Measurements from ENCODE around the gene PTH2. TPM values are rescaled to one million over a fixed set of nuclear protein-coding genes. Genes with fewer than 3 reads are reported as not detected.

The PTH2 gene
- total RNA-seq, 1 donor from 2014 or later: not detected

GRCh38 chr19:49415810-49416200 lies 7.4 kb downstream of the PTH2 start:
- Histone ChIP-seq H3K27ac (ENCODE audit: low read depth, low read length) (no peak overlapping the region), H3K79me2 (ENCODE audit: insufficient read depth, low read length) (no peaks in the 10 kb centered on the region), H4K20me1 (ENCODE audit: insufficient read depth, low read length) (no peaks in the 10 kb centered on the region), H3K36me3 (ENCODE audit: insufficient read depth, low read length) (no peaks in the 10 kb centered on the region), H3K4me2 (ENCODE audit: low read length) (no peak overlapping the region), H3K4me1 (ENCODE audit: insufficient read depth, low read length) (no peaks in the 10 kb centered on the region), H2AFZ (ENCODE audit: low read depth, low read length) (no peak overlapping the region), H3K9me3 (ENCODE audit: insufficient read depth, low read depth, low read length) (no peaks in the 10 kb centered on the region), H3K4me3 (ENCODE audit: insufficient read depth, low read depth, low read length) (no peak overlapping the region), H3K27me3 (ENCODE audit: insufficient read depth, low read length) (peaks cover 36% of the 10 kb centered on the region), H3K9ac (ENCODE audit: low read length) (no peak overlapping the region)
- Mint-ChIP-seq H3K4me1 (ENCODE audit: low read depth, unreplicated experiment) (no peaks in the 10 kb centered on the region), H3K27ac (ENCODE audit: unreplicated experiment) (no peak overlapping the region), H3K36me3 (ENCODE audit: low read depth, unreplicated experiment) (no peaks in the 10 kb centered on the region), H3K4me3 (ENCODE audit: unreplicated experiment) (no peak overlapping the region), H3K27me3 (ENCODE audit: low read depth, unreplicated experiment) (peaks cover 80% of the 10 kb centered on the region), H3K9me3 (ENCODE audit: unreplicated experiment) (no peaks in the 10 kb centered on the region)
- TF ChIP-seq CTCF (IDR thresholded peaks at IDR 0.05; ENCODE audit: insufficient read depth, low read depth, low read length) (no peak), EZH2 (IDR thresholded peaks at IDR 0.05; ENCODE audit: insufficient read depth, low read length) (no peak)
- DNase-seq (ENCODE audit: low read depth) (no peak), FAIRE-seq (no peak)

GRCh38 chr19:49415102-49415809 lies 8.0 kb downstream of the PTH2 start:
- H3K4me3 ChIP-seq (ENCODE audit: insufficient read depth, low read depth, low read length): no peak overlapping the region
- H4K20me1 ChIP-seq (ENCODE audit: insufficient read depth, low read length): no peaks in the 10 kb centered on the region
- no peaks in the 10 kb centered on the region for H3K36me3 Mint-ChIP-seq (ENCODE audit: low read depth, unreplicated experiment)
- no peaks in the 10 kb centered on the region for H3K9me3 ChIP-seq (ENCODE audit: insufficient read depth, low read depth, low read length)
- peaks cover 31% of the 10 kb centered on the region for H3K27me3 ChIP-seq (ENCODE audit: insufficient read depth, low read length)
- H3K27ac Mint-ChIP-seq (ENCODE audit: unreplicated experiment): no peak overlapping the region
- H3K27me3 Mint-ChIP-seq (ENCODE audit: low read depth, unreplicated experiment): peaks cover 74% of the 10 kb centered on the region
- no peaks in the 10 kb centered on the region for H3K9me3 Mint-ChIP-seq (ENCODE audit: unreplicated experiment)
- H3K27ac ChIP-seq (ENCODE audit: low read depth, low read length): no peak overlapping the region
- TF ChIP-seq EZH2 (IDR thresholded peaks at IDR 0.05; ENCODE audit: insufficient read depth, low read length): no peak
- no peak for TF ChIP-seq CTCF (IDR thresholded peaks at IDR 0.05; ENCODE audit: insufficient read depth, low read depth, low read length)
- H3K4me1 Mint-ChIP-seq (ENCODE audit: low read depth, unreplicated experiment): no peaks in the 10 kb centered on the region
- no peak overlapping the region for H3K4me2 ChIP-seq (ENCODE audit: low read length)
- no peaks in the 10 kb centered on the region for H3K4me1 ChIP-seq (ENCODE audit: insufficient read depth, low read length)
- no peaks in the 10 kb centered on the region for H3K79me2 ChIP-seq (ENCODE audit: insufficient read depth, low read length)
- no peaks in the 10 kb centered on the region for H3K36me3 ChIP-seq (ENCODE audit: insufficient read depth, low read length)
- FAIRE-seq: no peak
- peak overlapping the region; percentile 18 for H2AFZ ChIP-seq (ENCODE audit: low read depth, low read length)
- no peak overlapping the region for H3K9ac ChIP-seq (ENCODE audit: low read length)
- no peak overlapping the region for H3K4me3 Mint-ChIP-seq (ENCODE audit: unreplicated experiment)
- no peak for DNase-seq (ENCODE audit: low read depth)

- no peak overlapping the region for H3K4me3 ChIP-seq (ENCODE audit: insufficient read depth, low read depth, low read length)
- Mint-ChIP-seq H3K4me3 (ENCODE audit: unreplicated experiment) (no peak overlapping the region), H3K4me1 (ENCODE audit: low read depth, unreplicated experiment) (no peaks in the 10 kb centered on the region), H3K36me3 (ENCODE audit: low read depth, unreplicated experiment) (no peaks in the 10 kb centered on the region), H3K27me3 (ENCODE audit: low read depth, unreplicated experiment) (peaks cover 71% of the 10 kb centered on the region), H3K9me3 (ENCODE audit: unreplicated experiment) (no peaks in the 10 kb centered on the region), H3K27ac (ENCODE audit: unreplicated experiment) (no peak overlapping the region)
- H2AFZ ChIP-seq (ENCODE audit: low read depth, low read length): no peak overlapping the region
- H3K27ac ChIP-seq (ENCODE audit: low read depth, low read length): no peak overlapping the region
- no peaks in the 10 kb centered on the region for H3K9me3 ChIP-seq (ENCODE audit: insufficient read depth, low read depth, low read length)
- no peak overlapping the region for H3K4me2 ChIP-seq (ENCODE audit: low read length)
- H4K20me1 ChIP-seq (ENCODE audit: insufficient read depth, low read length): no peaks in the 10 kb centered on the region
- no peak for TF ChIP-seq CTCF (IDR thresholded peaks at IDR 0.05; ENCODE audit: insufficient read depth, low read depth, low read length)
- no peak for TF ChIP-seq EZH2 (IDR thresholded peaks at IDR 0.05; ENCODE audit: insufficient read depth, low read length)
- H3K36me3 ChIP-seq (ENCODE audit: insufficient read depth, low read length): no peaks in the 10 kb centered on the region
- peaks cover 21% of the 10 kb centered on the region for H3K27me3 ChIP-seq (ENCODE audit: insufficient read depth, low read length)
- H3K4me1 ChIP-seq (ENCODE audit: insufficient read depth, low read length): no peaks in the 10 kb centered on the region
- no peak for FAIRE-seq
- no peak for DNase-seq (ENCODE audit: low read depth)
- H3K9ac ChIP-seq (ENCODE audit: low read length): no peak overlapping the region
- H3K79me2 ChIP-seq (ENCODE audit: insufficient read depth, low read length): no peaks in the 10 kb centered on the region
These were observed 9.0 kb downstream of the PTH2 start for GRCh38 chr19:49414256-49414655.
